Glomerular endothelial cell (primary cell): ENCODE data around the gene MYCL. TPM values are rescaled to one million over a fixed set of nuclear protein-coding genes. Genes with fewer than 3 reads are reported as not detected.
"Not testable (repeated sequence)": the region's sequence is repeated elsewhere in the genome, so short reads cannot be mapped to it uniquely, and the experiment has no call there.

Experiments
- DNase-seq: peaks from one replicate; pipeline ENCODE4 v3.0.0-alpha.2; 2011; ENCODE audit warnings: low read depth, low spot score; ENCODE audit errors: extremely low read depth
- total RNA-seq: library from RNA; depleted of rRNA; stranded (reverse); fragments of >200 nt; gene quantifications from 2 replicates; pipeline ENCODE4 v1.2.3, GENCODE V29; 2015

Gene MYCL
- total RNA-seq, 1 donor from 2014 or later, result 3.3 TPM

- no peak for DNase-seq
Observed at GRCh38 chr1:39892601-39893595, 8.8 kb downstream of the MYCL start.

DNA sequence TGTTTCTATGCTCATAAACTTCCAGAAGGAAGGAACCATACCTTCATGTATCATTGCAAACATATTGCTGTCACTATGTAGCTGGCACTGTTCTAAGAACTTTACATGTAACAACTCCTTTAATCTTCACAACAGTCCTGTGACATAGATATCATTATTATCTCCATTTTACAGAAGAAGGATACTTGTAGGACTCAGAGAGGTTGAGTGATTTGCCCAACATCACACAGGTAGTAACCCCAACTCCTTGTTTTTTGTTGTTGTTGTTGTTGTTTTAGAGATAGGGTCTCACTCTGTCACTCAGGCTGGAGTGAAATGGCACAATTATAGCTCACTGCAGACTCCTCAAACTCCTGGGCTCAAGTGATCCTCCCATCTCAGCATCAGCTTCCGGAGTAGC, 10.8 kb downstream of the MYCL start:
- DNase-seq, result no peak

DNA sequence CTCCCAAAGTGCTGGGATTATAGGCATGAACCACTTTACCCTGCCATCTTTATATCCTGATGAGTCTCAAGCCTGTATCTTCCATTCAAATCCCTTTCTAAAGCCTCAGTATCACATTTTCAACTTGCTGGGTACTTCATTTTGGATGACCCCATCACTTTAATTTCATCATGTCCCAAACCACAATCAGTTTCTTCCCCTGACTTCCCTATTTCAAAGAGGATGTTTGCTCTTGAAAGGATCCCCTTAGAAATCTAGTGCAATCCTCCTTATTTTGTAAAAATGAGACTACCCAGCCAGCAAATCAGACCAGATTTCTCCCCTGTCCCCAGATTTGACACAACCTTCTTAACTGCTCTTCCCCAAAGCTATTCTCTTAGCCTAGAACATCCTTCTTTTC, 11.4 kb downstream of the MYCL start:
- no peak for DNase-seq

- no peak for DNase-seq
Observed at GRCh38 chr1:39886757-39887231, 14.9 kb downstream of the MYCL start.

- DNase-seq, result no peak
Observed at GRCh38 chr1:39885516-39885915, 16.2 kb downstream of the MYCL start.

GRCh38 chr1:39882152-39882551, 19.6 kb downstream of the MYCL start:
- no peak for DNase-seq

DNA sequence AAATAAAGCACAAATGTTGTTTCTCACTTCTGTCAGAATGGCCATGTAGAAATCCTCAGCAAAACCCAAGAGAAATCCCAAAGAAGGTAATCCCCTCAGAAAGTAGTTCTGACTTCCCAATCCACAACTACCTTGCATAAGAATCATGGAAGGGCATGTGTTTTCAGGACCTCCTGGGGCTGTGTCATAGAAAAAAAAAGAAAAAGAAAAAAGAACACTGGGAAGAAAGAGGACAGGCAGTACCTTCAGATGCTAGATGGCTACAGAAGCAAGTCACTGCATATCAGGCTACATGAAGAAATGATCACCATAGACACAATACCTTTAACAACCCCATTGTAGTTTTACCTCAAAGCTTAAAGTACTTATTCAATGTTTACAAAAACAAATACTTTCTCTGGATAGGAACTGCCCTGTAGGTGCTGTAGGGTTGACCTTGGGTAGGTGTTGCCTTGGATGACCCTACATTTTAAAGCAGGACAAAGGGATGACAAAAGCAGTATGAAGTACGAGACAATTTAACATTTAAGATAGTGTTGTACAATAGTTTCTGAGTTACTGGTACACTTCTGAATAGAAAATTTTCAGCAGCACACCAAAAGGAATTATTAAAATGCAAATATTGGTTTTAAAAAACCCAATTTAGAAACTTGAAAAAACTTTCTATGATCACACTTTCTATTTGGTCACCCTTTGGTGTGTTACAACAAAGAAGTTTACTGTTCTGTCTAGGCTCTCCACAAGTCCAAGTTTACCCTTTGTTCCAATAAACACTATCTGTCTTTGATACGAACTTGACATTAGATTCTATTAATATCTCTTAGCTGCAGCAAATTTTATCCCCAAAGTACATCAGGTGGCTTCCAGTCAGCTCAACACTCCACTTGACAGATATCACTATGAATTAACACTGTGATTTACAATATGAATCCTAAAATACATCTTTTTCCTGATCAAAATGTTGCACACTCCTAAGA, 23.4 kb downstream of the MYCL start:
- DNase-seq, result no peak

- no peak for DNase-seq
Observed at GRCh38 chr1:39877231-39877778, 24.4 kb downstream of the MYCL start.

DNA sequence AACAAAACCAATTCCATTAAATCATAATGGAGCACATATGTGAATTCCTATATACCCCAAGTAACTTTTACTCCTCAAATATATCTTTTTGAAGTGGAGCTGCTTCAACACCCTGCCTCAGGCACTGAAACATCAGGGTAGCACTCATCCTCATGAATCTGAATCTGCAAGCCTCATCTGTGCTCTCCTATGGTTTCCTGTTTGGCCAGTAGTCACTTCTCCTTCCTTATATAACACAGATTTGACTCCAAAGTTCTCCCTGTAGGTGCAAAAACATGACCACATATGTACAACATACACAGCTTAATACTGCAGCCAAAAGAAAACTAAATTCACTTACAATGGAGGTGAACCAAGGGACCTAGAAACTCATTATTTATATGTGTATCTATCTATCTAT, 25.6 kb downstream of the MYCL start:
- no peak for DNase-seq

DNA sequence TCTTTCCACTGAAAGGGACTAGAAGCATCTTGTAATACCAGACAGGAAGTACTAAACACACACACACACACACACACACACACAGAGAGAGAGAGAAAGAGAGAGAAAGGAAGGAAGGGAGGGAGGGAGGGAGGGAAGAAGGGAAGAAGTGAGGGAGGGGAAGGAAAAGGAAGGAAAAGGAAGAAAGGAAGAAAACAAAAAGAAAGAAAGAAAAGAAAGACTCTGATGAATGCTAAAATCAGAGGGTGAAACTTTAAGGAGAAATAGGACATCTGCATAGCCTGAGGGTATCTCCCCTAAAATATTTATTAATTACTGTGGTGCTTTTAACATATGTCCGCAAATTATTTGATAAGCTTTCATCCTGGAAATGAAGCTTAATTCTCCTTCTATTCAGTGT, 29.0 kb downstream of the MYCL start:
- no peak for DNase-seq

DNA sequence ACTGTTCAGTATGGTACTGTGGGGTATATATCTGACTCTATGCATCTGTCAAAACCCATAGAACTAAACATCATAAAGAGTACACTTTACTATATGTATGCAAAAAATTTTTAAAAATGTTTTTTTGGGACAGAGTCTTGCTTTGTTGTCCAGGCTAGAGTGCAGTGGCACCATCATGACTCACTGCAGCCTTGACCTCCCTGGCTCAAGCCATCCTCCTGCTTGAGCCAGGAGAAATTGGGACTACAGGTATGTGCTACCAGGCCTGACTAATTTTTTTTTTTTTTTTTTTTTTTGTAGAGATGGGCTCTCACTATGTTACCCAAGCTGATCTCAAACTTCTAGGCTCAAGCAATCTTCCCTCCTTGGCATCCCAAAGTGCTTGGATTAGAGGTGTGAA, 29.9 kb downstream of the MYCL start:
- no peak for DNase-seq

DNA sequence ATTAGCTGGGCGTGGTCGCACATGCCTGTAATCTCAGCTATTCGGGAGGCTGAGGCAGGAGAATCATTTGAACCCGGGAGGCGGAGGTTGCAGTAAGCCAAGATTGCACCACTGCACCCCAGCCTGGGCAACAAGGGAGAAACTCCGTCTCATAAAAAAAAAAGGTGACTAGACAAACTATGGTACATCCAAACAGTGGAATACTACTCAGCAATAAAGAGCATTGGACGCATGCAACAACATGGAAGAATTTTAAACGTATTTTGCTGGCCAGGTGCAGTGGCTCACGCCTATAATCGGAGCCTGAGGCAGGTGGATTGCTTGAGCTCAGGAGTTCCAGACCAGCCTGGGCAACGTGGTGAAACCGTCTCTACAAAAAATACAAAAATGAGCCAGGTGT, 30.7 kb downstream of the MYCL start:
- not testable (repeated sequence) for DNase-seq

GRCh38 chr1:39869538-39870112, 32.1 kb downstream of the MYCL start:
- DNase-seq, result not testable (repeated sequence)

- DNase-seq, result no peak
Observed at GRCh38 chr1:39866767-39867166, 35.0 kb downstream of the MYCL start.

DNA sequence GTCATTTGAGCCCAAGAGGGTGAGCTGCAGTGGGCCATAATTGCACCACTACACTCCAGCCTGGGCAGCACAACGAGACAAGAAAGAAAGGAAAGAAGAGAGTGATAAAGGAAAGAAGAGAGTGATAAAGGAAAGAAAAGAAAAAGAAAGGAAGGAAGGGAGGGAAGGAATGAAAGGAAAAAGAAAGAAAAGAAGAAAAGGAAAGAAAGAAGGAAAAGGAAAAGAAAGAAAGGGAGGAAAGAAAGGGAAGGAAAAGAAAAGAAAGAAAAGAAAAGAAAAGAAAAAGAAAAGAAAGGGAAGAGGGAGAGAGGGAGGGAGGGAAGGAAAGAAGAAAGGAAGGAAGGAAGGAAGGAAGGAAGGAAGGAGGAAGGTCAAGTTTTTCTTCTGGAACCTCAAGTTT, 36.0 kb downstream of the MYCL start:
- no peak for DNase-seq

- no peak for DNase-seq
Observed at GRCh38 chr1:39863177-39863576, 38.5 kb downstream of the MYCL start.

DNA sequence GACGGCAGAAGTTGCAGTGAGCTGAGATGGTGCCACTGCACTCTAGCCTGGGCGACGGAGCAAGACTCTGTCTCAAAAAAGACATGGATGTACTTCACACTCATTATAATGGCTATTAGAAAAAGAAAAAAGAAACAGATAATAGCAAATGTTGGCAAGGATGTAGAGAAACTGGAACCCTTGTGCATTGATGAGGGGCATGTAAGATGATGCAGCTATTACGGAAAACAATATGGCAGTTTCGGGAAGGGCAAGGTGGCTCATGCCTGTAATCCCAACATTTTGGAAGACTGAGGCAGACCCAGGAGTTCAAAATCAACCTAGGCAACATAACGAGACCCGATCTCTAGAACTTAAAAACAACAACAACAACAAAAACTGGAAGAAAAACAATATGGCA, 40.7 kb downstream of the MYCL start:
- no peak for DNase-seq

DNA sequence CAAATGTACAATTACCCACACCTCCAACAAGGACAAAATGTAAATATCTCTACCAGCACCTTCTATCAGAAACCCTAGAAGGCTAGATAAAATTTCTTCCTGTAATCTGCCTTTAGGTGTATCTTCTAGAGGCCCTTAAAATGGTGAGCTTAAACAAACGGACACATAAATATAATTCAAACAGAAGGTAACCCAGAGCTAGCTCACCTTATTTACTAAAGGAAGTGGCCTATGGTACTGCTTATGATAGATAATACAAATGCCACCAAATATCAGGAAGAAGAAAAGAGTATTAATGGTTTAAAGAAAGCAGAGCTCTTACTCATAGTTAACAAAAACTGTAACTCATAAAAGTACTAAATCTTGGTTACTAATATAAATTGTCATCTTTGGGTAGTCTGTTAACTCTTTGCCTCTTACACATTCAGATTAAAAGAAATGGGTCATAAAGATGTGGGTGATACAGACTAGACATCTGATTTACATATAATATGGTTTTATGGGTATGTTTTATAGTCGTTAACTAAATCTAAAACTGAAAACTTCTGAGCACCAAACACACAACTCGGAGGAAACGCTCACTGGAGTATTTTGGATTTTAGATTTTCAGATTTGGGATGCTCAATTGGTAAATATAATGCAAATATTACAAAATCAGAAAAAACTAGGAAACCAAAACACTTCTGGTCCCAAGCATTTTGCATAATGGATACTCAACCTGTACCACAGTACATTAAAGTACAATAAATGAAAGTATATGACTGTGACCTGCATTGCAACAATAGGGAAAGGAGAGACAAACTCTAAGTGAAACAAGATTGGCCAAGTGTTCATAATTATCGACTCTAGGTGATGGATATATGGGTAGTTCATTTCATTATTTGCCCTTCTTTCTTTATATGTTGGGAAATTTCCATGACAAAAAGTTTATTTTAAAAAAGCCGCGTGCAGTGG, 41.6 kb downstream of the MYCL start:
- no peak for DNase-seq

DNA sequence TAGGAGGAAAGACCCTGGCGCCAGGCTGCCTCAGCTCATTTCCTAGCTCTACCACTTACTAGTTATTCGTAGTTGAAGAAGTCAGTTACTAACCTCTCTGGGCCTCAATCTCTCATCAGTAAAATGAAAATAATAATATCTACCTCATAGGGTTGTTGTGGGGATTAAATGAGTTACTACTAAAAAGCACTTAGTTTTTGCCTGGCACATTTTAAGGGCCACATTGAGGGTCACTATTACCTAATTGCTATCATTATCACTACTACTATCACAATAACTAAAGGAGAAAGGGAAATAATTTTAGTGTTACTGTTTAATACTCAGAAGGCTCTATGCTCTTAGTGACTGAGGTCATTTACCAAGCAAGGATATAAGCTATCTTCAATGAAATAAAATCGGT, 43.4 kb downstream of the MYCL start:
- DNase-seq, result no peak
